RWPE2 (cell line): ENCODE data around the gene SERPINA3.

ENCODE experiments used
- ATAC-seq: fragments of 200-7000 bp; cut with Tn5 transposase; 3 replicates; pipeline ENCODE4 v1.9.1; 2021; ENCODE audit warnings: low read depth
- DNase-seq: peaks from one replicate; pipeline ENCODE4 v3.0.0-alpha.2; 2020; ENCODE audit warnings: low spot score
- H3K27ac ChIP-seq: fragments of 450-650 bp; 2 replicates; pipeline ENCODE4 v1.5.1; 2017; ENCODE audit warnings: mild to moderate bottlenecking; ENCODE audit not compliant: poor library complexity, severe bottlenecking
- H3K27me3 ChIP-seq: fragments of 250-450 bp; sonication (Bioruptor Pico); 2 replicates; pipeline ENCODE4 v1.5.1; 2021; ENCODE audit warnings: mild to moderate bottlenecking, moderate library complexity; ENCODE audit not compliant: insufficient read depth, poor library complexity, severe bottlenecking
- H3K36me3 ChIP-seq: fragments of 250-450 bp; sonication (Bioruptor Pico); 2 replicates; pipeline ENCODE4 v1.5.1; 2020; ENCODE audit warnings: low read depth, mild to moderate bottlenecking, moderate library complexity
- H3K4me1 ChIP-seq: fragments of 250-450 bp; sonication (Bioruptor Pico); 2 replicates; pipeline ENCODE4 v1.5.1; 2021; ENCODE audit warnings: mild to moderate bottlenecking, moderate library complexity; ENCODE audit not compliant: insufficient read depth, poor library complexity, severe bottlenecking
- H3K4me3 ChIP-seq: fragments of 250-450 bp; sonication (Bioruptor Pico); 2 replicates; pipeline ENCODE4 v1.5.1; 2021; ENCODE audit warnings: mild to moderate bottlenecking, moderate library complexity; ENCODE audit not compliant: severe bottlenecking
- H3K9me3 ChIP-seq: fragments of 250-450 bp; sonication (Bioruptor Pico); 2 replicates; pipeline ENCODE4 v1.5.1; 2021; ENCODE audit warnings: mild to moderate bottlenecking, moderate library complexity; ENCODE audit not compliant: severe bottlenecking
- TF ChIP-seq, protein P1 (sequence below): fragments of 450-650 bp; IDR thresholded peaks from one replicate; pipeline ENCODE4 v1.5.1; 2017; ENCODE audit warnings: mild to moderate bottlenecking, moderate library complexity; ENCODE audit not compliant: poor library complexity, severe bottlenecking

Gene SERPINA3

DNA sequence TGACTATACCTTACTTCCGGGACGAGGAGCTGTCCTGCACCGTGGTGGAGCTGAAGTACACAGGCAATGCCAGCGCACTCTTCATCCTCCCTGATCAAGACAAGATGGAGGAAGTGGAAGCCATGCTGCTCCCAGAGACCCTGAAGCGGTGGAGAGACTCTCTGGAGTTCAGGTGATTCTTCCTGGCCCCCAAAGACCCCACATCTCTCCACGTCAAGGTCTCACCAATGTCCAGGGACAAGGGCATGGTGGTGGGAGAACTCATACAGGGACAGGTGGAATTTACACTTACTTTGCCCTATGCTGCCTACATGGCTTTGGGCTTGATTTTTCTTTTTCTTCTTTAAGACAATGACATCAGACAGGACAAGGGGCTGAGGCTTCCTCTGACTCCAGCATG lies 7.1 kb downstream of the SERPINA3 start:
- TF ChIP-seq, protein P1, sequence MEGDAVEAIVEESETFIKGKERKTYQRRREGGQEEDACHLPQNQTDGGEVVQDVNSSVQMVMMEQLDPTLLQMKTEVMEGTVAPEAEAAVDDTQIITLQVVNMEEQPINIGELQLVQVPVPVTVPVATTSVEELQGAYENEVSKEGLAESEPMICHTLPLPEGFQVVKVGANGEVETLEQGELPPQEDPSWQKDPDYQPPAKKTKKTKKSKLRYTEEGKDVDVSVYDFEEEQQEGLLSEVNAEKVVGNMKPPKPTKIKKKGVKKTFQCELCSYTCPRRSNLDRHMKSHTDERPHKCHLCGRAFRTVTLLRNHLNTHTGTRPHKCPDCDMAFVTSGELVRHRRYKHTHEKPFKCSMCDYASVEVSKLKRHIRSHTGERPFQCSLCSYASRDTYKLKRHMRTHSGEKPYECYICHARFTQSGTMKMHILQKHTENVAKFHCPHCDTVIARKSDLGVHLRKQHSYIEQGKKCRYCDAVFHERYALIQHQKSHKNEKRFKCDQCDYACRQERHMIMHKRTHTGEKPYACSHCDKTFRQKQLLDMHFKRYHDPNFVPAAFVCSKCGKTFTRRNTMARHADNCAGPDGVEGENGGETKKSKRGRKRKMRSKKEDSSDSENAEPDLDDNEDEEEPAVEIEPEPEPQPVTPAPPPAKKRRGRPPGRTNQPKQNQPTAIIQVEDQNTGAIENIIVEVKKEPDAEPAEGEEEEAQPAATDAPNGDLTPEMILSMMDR, result no peak
- no peak overlapping the region for H3K27ac ChIP-seq
- no peak overlapping the region for H3K4me3 ChIP-seq
- no peaks in the 10 kb centered on the region for H3K27me3 ChIP-seq
- ATAC-seq, result no peak
- H3K9me3 ChIP-seq, result peaks cover 8% of the 10 kb centered on the region
- no peaks in the 10 kb centered on the region for H3K36me3 ChIP-seq
- no peak for DNase-seq
- no peaks in the 10 kb centered on the region for H3K4me1 ChIP-seq

DNA sequence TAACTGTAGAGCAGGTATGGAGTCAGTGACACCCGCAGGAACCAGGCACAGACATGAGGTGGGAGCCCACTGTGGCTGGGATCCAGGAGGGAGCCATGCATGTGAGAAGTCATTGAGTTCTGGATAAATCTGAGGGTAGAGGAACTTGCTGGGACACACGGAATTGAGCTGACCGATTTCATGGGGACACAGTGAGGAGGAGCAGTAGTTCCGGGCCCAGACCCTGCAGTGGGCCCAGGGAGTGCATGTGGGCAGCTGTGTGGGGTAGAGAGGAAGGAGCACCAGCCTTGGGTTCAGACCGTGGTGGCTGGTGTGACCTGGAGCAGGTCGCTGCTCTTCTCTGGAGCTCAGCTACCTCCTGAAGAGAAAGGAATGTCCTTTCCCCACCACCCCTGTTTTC lies 8.4 kb downstream of the SERPINA3 start:
- TF ChIP-seq, protein P1, result no peak
- Histone ChIP-seq H3K27me3 (no peaks in the 10 kb centered on the region), H3K36me3 (no peaks in the 10 kb centered on the region), H3K4me3 (no peak overlapping the region), H3K9me3 (peaks cover 8% of the 10 kb centered on the region), H3K27ac (no peak overlapping the region), H3K4me1 (no peaks in the 10 kb centered on the region)
- ATAC-seq (no peak), DNase-seq (no peak)

DNA sequence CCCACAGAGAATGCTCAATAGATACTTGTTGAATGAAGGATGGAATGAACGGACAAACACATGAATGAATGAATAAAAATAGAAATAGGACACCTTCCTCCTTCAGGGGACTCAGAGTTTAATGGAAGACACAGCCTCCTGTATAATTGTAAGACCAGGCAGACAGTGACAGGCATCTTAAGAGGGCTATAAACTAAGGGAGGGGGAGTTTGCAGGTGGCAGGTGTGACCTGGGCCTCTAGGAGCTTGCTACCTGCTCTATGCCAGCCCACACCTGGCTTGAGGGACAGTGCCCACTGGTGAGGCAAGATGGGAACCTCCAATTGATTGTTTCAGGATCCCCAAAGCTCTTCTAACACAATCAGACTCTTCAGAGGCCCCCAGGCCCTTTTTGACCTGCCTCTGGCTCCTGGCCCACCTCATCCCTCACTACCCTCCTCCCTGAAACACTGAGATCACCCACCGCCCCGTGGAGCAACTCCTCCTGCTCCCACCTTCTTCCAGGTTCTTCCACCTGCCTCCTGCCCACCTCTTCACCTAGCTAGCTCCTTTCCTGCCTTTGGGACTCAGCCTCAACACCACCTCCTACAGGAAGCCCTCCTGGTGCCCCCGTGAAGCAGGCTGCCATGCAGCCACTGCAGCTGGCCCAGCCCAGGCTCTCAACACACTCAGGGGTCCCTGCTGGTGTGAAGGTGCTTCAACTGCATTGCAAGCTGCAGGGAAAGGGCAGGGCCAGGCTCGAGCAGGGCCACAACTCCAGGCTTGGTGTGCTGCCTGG lies 9.4 kb downstream of the SERPINA3 start:
- no peak for DNase-seq
- TF ChIP-seq, protein P1, result no peak
- no peaks in the 10 kb centered on the region for H3K4me1 ChIP-seq

DNA sequence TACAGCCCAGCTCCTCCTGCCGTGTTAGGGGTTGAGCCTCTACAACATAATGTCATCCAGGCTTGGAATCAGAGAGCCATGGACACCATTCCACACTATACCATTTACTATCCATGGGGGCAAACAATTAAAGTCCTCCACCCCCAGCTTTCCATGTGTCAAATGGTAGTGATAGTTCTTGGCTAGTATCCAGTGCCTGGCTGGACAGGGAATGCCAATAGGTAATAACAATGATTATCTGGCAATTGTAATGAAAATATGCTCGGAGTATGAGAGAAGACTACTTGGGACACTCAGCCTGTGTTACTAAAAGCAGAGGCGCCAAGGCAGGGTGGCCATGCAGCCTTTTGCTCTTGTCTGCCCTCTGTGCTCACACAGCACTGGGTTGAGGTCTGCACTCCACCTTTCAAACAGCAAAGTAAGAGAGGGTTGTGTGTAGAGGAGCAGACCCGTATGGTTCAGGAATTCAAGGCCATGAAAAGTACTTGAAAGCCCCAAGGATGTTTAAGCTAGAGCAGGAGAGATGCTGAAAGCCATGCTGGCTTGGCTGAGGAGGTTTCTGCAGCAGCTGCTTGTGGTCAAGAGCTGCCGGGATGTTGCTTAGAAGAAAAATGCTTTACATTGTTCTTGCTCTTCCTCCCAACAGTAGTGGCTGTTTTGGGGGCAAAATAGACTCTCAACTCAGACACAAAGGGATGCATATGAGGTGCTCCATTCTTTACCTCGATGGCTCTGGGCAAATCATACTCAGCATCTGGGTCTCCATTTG lies 10.6 kb downstream of the SERPINA3 start:
- Histone ChIP-seq H3K4me1 (no peaks in the 10 kb centered on the region), H3K27me3 (no peaks in the 10 kb centered on the region), H3K36me3 (no peaks in the 10 kb centered on the region), H3K4me3 (no peak overlapping the region), H3K27ac (no peak overlapping the region), H3K9me3 (peaks cover 8% of the 10 kb centered on the region)
- ATAC-seq, result no peak
- no peak for DNase-seq
- TF ChIP-seq, protein P1, result no peak

More for the DNA sequence above, 9.4 kb downstream of the SERPINA3 start:
- no peak overlapping the region for H3K4me3 ChIP-seq
- no peak for ATAC-seq
- H3K27ac ChIP-seq, result no peak overlapping the region
- H3K27me3 ChIP-seq, result no peaks in the 10 kb centered on the region
- H3K36me3 ChIP-seq, result no peaks in the 10 kb centered on the region
- H3K9me3 ChIP-seq, result peaks cover 8% of the 10 kb centered on the region

- H3K9me3 ChIP-seq, result peaks cover 4% of the 10 kb centered on the region
- TF ChIP-seq, protein P1, result no peak
- no peak overlapping the region for H3K4me3 ChIP-seq
- DNase-seq (no peak), ATAC-seq (no peak)
- H3K27ac ChIP-seq, result no peak overlapping the region
- no peaks in the 10 kb centered on the region for H3K36me3 ChIP-seq
- H3K27me3 ChIP-seq, result no peaks in the 10 kb centered on the region
- no peaks in the 10 kb centered on the region for H3K4me1 ChIP-seq
These were observed 11.2 kb downstream of the SERPINA3 start for GRCh38 chr14:94623422-94623809.
